Measurements from ENCODE around the gene GUCD1.

Gene GUCD1

DNA sequence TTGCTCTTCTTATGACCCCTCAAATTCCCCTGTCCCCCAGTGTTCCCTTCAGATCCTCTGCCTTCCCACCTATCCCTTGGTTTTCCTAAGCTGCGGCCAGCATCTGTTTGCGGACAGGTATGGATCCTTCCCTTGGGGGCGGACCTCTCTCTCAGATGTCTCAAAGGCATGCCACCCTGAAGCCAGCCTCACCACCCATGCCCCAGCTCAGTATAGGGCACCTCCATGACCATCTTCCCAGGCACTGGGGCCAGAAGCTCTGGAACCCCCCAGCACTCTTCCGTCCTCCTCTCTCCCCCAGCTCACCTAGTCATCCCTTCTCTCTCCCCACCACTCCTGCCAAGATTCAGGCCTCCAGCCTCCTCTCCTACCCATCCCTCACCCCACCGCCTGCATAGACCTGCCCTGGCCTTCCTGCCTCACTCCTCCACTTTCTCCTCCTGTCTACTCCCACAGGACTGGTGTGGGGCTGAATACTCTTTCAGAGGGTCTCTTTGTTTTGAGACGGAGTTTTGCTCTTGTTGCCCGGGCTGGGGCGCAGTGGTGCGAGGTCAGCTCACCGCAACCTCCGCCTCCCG is 35.7 kb upstream of the GUCD1 start:
- DNase-seq (ENCODE audit: low read depth in 2 of 2) = no peak

DNA sequence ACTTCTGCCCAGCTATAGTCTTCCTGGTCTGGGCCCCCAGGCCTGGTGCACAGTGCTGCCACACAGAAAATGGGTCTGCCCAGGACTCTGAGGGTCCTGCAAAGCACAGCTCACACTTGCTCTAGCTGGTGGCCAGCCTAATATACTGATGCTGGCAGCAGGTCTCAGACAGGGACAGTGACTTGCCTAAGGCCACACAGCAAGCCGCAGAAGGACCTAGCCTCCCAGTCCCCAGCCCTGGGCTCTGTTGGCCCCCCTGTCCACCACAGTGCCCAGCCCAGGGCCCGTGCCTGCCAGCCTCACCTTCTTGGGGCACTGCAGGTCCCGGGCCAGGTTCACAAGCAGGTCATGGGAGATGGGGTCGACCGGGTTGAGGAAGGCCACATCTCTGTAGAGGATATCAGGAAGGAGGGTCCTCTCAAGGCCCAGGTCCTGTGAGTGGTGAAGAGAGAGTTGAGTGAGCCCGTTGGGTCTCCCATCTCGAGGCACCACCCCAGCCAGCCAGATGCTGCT is 34.6 kb upstream of the GUCD1 start:
- no peak for DNase-seq (ENCODE audit: low read depth in 2 of 2)

DNA sequence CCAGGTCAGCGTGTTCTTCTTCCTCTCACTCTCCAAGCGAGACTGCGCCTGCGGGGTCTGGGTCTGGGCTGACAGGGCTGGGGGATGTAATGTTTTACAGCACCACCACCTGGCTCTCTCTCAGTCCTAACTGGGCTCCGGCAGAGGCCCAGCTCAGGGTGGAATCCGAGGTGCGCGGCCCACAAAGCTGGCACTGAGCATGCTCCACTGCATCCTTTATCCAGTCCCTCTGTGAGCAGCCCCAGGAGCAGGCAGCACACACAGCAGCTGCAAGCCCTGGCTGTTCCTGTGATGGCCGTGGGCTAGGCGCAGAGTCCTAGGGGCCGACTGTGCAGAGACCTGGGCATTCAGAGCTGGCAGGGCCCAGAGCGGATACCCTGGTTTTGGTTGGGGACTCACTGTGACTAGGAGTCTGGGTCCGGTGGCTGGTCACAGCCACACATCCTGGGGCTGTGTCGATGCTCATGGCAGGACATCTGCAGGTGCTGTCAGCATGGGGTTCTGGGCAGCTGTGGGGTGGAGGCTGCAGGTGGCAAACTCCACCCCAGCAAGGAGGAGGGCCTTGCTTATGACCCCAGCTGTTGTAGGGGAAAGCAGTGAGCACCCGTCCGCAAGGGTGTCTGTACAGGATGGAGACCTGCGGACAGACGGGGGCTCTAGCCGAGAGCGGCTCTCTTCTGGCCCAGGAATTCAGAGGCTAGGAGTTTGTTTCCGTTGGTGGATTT is 34.0 kb upstream of the GUCD1 start:
- DNase-seq (ENCODE audit: low read depth in 2 of 2) = no peak

DNA sequence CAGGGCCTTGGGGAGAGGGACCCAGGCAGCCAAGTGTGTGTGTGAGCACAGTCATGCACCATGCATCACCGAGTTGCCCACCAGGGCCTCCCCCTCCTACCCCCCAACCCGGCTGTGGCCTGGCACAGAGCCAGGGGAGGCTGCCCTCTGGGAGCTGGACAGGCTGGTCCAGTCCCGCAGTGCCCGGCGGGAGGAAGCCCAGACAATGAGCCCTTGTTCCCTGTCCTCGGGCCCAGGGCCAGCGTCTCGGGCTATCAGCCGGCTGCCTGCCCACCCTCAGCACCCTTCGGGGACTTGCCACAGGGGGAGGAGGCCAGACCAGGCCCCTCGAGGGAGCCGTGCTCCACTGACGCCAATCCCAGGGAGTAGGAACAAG is 33.4 kb upstream of the GUCD1 start:
- no peak for DNase-seq (ENCODE audit: low read depth in 2 of 2)

DNA sequence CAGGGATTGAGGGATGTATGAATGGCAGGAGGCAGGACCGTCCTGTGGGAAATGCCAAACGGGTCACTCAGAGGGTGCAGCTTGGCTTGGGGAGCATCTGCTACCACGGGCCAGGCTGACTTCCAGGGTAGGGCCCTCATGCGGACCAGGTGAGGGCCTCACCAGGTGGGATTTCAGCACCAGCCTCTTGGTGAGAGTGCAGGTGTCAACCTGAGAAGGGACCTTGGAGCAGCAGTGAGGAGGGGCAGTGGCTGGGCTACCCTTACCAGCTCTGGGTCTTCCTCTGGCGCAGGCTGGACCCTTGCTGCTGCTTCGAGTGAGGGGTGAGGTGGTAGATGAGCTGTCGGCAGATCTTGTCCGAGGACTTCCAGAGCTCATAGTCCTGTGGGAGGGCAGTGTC is 33.0 kb upstream of the GUCD1 start:
- no peak for DNase-seq (ENCODE audit: low read depth in 2 of 2)

DNA sequence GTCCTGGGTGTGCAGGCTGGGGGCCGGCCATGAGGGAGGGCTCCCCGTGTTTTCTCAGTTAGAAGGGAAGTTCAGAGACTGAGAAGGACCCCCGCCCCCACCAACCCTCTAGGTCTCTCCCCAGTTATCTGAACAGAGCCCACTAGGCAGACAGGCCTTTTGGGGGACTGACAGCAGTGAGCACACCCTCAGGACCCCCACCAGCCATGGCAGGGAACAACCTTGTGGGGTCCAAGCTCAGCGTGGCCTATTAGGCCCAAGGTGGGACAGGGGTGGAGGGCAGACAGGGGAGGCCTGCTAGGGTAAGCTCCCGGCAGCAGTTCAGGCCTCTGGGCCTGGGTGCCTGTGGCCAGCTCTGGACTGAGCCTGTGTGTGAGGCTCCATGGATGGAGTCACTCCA is 32.3 kb upstream of the GUCD1 start:
- no peak for DNase-seq (ENCODE audit: low read depth in 2 of 2)

DNA sequence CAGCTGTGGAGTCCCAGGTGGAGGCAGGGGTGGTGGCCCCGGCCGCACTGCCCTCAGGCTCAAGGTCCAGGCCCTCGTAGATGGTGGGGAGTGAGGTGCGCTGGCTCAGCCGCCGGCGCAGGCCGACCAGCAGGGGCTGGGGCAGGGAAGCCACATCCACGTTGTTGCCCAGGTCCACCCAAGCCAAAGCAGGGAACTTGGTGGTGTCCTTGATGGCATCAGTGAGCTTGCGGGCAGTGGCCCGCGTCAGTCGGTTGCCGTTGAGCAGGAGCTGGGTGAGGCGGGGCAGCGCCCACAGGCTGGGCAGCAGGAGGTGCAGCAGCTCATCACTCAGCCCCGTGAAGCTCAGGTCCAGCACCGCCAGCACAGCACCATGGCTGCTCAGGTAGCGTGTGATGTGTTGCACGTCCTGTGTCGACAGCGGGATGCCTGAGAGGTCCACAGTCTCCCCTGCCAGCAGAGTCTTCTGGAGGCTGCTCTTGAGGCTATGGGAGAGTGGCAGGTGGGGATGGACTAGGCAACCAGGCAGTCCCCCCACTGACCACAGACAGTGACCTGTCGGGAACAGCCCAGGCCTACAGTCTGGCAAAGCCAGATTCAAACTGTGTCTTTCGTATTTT is 31.1 kb upstream of the GUCD1 start:
- no peak for DNase-seq (ENCODE audit: low read depth in 2 of 2)

DNA sequence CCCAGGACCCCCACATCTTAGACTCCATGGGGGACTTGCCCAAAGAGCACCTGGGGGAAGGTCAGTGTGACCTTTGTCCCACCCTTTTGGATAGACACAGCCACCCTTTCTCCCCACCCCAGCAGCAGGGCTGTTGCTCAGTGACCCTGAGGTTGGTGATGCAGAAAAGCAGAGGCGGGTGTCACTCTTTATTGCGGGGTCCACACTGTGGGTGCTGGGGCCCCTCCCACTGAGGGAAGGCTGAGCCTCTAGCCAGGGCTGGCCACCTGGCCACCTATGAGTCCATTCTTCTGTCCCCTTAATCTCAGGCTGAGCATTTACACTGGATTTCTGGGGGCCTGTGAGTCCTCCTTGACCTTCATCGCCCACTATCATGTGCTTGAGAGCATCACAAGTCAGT is 30.5 kb upstream of the GUCD1 start:
- no peak for DNase-seq (ENCODE audit: low read depth in 2 of 2)

DNA sequence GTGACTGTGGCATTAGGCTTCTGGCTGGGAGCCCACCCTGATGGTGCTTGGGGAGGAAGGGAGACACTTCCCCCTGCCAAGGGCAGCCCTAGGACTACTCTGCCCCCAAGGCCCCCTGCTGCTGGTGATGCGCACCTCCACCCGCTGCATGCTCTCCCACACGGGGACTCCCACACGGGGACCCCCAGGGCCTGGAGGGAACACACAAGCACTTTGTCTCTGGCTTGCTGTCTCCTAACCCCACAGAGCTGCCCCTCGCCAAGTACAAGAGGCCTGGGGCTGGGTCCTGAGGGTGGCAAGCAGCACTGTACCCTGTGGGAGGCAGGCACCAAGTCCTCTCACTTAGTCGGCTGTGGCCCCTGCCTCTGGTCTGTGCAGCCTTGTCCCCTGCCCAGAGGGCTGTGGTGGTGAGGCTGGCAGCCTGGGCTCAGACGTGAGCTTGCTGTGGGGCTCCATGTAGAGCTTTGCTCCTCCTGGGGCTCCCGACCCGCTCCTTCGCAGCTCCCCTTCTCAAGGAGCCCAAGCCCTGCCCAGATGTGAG is 30.0 kb upstream of the GUCD1 start:
- no peak for DNase-seq (ENCODE audit: low read depth in 2 of 2)

DNA sequence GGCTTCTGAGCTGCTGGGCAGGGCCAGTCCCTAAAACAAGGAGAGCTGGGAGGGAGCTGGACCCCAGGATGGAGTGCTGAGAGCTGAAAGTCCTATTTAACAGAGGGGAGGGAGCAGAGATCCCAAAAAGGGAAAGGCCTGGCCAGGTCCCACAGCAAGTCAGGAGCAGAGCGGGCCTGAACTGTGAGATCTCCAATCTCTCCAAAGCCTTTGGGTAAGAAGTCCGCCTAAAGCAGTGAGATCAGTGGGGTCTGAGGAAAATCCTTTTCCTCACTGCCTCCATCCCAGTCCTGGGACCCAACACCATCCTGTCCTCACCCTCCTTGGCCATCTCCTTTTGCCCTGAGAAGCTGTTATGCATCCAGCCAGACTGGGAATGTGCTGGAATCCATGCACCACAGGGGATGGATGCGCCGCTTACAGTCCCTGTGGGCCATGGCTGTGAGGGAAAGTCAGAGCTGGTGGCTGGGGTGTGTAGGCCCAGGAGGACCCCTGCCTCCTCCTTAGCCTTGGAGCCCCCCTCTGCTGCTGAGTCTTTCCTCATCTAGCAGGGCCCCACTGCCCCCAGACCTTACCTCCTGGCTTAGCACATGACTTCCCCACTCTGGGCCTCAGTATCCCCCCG is 29.3 kb upstream of the GUCD1 start:
- DNase-seq (ENCODE audit: low read depth in 2 of 2) = no peak

DNA sequence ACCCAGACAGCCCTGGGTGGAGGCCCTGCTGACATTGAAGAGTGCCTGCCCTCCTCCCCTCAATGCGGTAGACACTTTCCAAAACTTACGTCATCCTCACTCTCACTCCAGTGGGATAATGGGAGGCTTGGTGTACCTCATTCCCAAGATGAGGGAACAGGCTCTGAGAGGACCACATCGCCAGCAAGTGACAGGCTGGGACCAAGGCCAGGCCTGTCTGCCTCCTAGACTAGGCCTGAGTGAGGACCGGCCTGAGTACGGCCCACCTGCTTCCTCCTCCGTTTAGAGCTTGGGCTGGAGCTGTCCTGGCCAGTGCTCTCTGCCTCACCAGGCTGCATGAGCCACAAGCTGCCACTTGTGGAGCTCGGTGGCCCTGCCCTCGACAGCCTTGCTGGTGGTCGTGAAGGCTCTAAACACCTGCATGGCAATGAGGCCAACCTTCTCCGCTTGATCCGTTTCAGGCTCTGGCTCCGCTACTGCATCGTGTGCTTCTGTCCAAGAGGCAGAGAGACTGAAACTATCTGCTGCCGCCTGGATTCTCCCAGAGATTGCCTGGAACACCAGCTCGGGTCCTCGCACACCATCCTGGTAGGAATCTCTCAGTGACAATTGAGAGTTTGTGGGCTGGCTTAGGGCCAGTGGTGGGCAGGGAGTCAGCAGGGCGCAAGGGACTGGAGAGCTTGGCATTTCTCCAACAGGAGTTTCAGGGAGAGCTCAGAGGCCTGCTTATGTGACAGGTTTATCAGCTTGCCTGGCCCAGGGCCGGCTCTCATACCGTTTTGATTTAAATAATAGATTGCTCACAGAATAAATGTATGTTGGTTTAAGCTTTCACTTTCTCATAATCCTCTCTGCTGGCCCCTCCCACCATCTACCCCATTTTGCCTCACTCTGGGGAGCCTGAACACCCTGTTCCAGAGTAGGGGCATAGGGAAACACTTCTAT is 28.6 kb upstream of the GUCD1 start:
- no peak for DNase-seq (ENCODE audit: low read depth in 2 of 2)

DNA sequence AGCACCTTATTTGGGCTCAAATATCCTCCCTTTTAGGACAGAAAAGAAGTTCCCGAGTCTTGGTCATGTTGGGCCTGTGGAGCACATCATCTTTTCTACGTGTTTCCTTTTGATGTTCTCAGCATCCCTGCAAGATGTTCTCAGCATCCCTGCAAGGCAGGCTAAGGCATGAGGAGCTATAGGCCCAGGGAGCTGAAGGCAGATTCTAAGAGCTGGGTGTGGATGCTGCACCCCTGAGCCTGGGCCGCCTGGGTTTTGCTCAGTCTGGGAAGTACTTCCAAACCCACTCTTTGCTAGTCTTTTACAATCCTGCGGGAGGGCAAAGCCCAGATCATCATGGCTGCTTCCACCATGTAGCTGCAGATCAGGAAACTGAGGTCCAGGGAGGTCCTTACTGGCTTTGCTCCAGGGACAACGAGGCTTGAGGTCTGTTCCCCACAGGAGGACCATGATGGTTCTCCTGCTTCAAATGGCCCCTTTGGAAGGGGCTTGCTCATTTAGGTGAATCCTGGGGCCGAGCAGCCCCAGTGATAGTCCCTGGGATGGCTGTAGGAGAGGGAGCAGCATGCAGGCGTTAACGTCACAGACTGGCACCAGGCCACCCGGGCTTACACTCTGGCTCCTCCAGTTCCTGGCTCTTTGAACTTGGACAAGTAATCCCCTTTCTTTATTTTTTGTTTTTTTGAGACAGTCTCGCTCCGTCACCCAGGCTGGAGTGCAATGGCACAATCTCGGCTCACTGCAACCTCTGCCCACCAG is 27.3 kb upstream of the GUCD1 start:
- no peak for DNase-seq (ENCODE audit: low read depth in 2 of 2)

DNA sequence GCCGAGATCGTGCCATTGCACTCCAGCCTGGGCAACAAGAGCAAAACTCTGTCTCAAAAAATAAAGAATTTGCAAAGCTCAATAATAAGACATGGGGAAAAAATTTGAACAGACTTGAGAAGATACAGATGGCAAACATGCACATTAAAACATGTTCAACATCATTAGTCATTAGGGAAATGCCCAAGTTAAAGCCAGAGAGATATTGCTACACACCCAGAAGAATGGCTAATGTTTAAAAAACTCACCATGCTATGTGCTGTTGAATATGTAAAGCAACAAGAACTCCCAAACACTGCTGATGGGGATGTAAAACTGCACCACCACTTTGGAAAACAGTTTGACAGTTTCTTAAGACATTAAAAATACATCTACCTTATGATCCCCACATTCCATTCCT is 25.3 kb upstream of the GUCD1 start:
- DNase-seq (ENCODE audit: low read depth in 2 of 2) = no peak

DNA sequence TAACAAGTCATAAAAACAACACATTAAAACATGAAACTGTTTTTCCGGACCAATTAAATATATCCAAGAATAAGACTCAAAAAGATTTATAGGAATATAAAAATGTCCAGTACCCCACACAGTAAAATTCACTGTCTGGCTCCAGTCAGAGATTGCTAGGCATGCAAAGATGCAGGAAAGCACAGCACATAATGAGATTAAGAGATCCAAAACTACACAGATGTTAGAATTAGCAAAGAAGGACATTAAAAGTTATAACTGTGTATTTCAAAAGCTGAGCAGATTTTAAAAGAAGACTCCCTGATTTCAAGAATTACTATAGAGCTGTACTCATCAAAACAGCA is 24.3 kb upstream of the GUCD1 start:
- DNase-seq (ENCODE audit: low read depth in 2 of 2) = no peak

DNA sequence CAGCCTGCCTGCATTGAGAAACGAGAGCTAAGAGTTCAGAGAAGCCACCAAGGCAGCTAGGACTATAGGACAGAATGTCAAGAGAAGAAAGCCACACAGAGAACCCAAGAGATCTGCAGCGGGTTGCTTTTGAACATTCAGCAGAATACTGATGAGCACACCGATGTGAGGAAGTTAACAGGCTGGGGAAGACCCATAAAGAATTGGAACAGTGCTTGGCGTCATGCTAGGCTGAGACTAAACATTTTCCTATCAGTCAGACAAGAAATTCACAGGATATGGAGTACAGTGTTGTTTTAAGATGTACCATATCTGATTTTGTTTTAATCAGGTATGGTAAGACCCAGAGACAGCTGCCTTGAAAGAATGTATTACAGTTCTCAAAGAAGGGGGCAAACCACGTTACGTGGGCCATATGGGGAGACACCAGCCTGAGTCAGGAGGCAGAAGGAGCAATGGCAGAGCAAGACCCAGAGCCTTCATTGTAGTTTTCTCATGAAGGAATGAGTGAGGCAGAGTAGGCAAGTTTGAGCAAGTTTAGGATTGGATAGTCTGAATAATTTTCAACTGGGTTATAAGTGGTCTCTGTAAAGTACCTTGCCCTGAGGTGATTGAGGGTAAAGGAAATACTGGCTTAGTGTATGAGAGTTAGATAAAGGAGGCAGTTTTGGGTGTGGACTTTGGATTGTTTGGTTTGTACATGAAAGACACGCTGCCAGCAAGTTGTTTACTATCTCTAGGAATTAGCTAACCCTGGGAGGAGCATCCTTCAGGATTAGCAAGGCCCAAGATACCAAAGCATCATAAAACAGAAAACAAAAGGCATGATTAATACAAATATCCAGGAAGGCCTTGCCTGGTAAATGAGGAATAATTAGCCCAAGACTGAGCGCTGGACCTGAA is 23.7 kb upstream of the GUCD1 start:
- DNase-seq (ENCODE audit: low read depth in 2 of 2) = no peak

DNA sequence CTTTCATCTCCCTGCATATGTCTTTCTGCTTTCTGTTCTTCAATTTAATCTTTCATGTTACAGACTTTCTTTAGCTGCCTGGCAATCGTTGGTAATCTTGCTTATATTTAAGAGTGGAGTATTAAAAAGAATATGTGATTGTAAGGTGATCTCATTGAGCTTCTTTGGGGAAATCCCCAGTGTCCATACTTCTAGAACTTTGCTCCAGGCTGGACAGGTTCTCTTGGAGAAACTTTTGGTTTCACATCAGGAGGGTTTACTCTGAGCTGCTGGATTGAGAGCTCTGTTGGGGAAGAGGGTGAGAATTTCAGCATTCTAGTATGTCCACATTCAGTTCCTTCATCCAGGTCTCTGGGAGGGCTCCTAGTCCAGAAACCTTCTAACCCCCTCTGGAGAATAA is 21.8 kb upstream of the GUCD1 start:
- DNase-seq (ENCODE audit: low read depth in 2 of 2) = no peak

DNA sequence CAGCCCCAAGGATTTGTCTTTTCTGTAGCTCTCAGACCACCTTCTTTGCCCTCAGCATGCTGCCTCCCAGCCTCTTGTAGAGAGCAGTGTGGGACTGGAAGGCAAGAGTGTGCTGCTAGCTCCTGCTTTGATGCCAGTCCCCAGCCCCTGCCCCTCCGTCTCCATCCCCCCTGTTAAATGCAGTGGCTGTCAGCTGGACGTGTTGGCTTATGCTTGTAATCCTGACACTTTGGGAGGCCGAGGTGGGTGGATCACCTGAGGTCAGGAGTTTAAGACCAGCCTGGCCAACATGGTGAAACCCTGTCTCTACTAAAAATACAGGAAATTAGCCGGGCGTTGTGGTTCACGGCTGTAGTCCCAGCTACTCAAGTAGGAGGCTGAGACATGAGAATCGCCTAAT is 16.3 kb upstream of the GUCD1 start:
- DNase-seq (ENCODE audit: low read depth in 2 of 2) = no peak

DNA sequence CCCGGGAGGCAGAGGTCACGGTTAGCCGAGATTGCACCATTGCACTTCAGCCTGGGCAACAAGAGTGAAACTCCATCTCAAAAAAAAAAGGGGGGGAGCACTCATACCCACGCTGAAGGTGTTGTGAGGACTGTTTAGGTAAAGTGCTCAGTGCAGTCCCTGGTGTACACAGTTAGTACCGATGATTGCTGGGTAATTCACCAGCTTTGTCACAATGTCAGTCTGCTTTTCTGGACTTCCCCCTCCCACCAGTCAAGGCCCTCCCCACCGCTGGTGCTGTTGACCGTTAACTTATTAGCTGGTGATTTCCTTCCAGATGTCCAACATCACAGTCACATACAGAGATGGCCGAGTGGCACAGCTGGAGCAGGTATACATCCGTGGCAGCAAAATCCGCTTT is 12.7 kb upstream of the GUCD1 start:
- DNase-seq (ENCODE audit: low read depth in 2 of 2) = no peak

DNA sequence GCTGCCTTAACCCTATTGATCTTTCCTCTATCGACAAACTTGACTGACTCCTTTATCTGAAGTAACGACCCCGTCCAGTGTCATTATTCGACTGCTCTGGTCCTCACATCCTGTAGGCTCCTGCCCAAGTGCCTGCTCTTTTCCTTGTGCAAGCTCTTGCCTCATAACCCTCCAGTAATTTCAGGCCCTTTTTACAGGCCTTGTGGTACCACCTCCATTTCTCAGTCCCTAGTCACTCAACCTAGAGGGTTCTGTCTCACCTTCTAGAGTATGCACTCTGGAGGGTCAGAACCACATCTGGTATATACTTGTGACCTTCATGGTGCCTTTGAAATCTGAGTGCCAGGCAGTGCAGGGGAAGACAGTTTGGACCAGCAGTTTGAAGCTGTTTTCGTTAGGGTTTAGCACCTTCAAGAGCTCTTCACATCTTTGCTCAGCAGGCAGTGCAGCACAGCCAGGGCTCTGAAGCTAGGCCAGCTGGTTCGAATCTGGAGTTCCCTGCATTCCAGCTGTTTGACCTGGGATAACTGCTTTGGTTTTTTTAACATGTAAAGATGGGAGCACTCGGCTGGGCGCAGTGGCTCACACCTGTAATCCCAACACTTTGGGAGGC is 12.1 kb upstream of the GUCD1 start:
- DNase-seq (ENCODE audit: low read depth in 2 of 2) = no peak
